Right hindlimb (tissue), 1 donor: ENCODE measurements around the gene MEF2B.
A peak's percentile ranks its signal among the peaks of the same experiment; 100 is the strongest.
"Not testable (repeated sequence)": the region's sequence is repeated elsewhere in the genome, so short reads cannot be mapped to it uniquely, and the experiment has no call there.

ENCODE experiments used
- DNase-seq: peaks from one replicate; pipeline ENCODE4 v3.0.0-alpha.2; 2018

Gene MEF2B

DNA sequence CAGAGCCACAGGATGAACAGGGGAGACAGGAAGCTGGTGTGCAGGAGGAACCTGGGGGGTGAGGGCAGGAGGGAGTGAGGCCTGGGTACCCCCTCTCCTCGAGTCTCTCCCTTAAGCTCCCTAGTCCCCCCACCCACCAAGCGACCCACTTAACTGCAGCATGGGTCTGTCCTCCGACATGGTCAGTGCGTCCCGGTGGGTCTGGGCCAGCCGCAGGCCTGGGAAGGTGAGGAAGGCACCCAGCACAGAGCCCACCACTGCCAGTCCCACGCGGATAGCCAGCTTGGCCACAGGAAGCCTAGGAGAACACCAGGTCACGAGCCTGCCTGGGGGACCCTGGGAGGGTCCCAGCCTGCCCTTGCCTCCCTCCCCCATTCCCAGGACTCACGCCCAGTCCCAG is 48.7 kb downstream of the MEF2B start:
- DNase-seq: no peak

- peak; percentile 85 for DNase-seq
These were observed 49.5 kb downstream of the MEF2B start for GRCh38 chr19:19120308-19121231.

DNA sequence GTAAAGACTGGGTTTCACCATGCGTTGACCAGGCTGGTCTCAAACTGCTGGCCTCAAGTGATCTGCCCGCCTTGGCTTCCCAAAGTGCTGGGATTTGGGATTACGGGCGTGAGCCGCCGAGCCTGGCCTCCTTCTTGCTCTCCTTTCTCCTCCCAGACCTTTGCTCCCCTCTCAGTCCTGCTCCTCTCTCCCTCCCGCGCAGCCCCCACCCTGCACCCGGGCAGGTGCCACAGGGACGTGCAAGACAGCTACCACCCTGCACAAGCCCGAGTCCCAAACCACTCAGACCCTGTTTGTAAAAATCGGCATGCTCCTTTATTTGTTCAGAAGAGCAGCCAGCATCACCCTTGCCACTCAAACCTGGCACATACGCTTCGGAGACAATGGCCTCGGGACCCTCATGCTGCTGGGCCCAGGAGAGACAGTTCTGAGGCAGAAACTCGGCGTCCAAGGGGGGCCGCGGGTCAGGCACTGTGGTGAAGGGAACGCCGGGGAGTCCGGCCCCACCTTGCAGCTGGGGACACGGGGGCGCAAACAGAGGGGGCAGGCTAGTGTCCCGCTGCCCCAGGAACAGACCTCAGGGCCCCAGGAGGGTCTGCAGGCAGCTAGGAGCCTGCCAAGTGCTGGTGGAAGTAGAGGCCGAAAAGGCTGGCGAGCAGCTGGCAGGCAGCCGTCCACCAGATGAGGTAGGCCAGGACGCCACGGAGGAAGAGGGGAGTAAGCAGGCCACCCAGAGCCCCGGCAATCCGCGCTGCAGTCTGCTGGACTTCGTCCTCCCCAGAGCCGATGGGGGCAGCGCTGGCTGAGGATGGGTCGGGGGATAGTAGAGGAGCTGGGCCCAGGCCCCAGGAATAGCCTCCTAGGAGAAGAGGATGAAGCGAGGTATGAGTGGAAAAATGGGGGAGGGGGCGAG is 50.5 kb downstream of the MEF2B start:
- no peak for DNase-seq

DNA sequence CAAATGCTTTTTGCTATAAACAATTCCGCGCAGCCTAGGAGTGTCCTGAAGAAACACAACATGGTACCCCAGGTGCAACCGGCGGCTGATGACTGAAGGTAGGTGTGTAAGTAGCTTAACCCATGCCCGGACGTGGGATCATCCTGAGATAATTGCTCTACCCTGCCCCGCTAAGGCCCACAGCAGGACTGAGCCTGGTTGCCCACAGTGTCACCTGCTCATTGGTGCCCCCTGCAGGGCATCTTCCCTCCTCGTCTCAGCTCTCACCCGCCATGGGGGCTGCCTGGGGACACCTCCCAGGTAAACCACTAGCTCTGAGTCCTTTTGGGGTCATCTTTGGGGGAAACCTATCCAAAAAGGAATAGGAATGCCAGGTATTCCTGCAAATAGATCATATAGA is 54.1 kb downstream of the MEF2B start:
- DNase-seq: no peak

GRCh38 chr19:19113040-19113626 is 56.9 kb downstream of the MEF2B start:
- no peak for DNase-seq

DNA sequence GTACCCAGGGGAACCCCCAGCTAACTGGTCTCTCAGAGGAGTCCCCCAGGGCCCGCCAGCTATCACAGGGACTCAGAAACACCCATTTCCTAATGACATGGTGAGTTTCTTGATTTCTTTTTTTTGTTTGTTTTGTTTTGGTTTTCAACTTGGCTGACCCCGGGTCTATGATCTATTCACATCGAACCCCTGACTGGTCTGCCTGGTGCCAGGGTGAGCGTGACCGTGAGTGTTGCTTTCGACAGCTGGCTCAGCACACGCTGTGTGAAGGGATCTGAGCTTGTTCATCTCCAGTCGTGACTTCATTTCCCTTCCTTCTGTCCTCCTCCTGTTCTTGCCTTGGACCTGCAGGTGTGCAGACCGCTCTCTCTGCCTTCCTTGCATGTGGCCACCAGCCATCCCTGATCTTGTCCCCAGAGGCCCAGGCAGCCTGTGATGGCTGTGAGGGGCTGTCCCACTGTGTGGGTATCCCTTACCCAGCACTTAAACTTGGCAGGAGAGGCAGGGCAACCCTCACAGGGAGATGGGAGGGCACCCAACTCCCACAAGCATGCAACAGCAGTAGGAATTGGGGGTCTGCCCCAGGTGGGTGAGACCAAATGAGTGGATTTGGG is 58.0 kb downstream of the MEF2B start:
- DNase-seq: no peak

DNA sequence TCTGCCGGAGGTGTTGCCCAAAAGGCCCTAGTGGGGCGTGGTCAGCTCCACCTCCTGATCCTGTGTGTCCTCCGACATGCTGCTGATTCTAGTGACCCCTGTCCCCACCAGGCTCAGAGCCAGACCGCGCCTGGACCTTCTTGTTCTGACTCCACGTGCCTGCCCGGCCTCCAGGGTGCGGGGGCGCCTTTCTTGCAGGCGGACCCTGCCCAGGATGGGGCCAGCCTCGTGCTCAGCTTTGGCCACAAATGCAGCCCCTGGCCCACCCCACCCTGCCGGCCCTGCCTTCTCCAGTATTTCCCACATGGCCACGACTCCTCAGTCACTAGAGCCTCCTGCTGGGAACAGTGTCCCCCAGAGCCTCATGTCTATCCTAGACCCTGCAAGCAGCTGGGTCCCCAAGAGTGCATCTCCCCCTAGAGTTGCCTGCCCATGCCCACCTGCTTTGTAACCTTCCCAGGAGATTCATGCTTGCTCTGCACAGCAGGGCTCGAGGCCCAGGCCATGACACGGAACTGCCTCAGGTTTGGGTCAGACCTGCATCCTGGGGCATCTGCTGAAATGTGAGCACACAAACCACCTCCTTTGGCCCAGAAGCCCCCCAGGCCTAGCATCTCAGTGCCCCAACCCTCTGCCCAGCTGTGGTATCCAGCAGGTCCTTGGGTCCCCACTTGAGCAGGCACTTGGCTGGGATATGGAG is 58.8 kb downstream of the MEF2B start:
- DNase-seq: no peak

- DNase-seq: no peak
These were observed 59.5 kb downstream of the MEF2B start for GRCh38 chr19:19110410-19111135.

DNA sequence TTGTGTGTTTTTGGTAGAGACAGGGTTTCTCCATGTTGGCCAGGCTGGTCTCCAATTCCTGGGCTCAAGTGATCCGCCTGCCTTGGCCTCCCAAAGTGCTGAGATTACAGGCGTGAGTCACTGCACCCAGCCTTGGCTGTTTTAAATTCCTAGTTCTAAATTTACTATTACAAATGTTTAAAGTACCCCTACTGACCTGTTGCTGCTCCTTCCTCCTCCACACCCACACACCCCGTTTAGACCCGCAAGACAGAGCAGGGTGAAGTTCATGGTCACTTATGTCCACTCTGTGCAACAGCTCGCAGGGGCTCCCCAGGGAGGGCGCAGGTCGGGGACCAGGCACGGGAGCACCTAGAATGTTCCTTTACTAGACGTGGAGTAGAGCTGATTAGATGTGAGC is 60.5 kb downstream of the MEF2B start:
- DNase-seq: no peak

- no peak for DNase-seq
These were observed 62.4 kb downstream of the MEF2B start for GRCh38 chr19:19107654-19108053.

DNA sequence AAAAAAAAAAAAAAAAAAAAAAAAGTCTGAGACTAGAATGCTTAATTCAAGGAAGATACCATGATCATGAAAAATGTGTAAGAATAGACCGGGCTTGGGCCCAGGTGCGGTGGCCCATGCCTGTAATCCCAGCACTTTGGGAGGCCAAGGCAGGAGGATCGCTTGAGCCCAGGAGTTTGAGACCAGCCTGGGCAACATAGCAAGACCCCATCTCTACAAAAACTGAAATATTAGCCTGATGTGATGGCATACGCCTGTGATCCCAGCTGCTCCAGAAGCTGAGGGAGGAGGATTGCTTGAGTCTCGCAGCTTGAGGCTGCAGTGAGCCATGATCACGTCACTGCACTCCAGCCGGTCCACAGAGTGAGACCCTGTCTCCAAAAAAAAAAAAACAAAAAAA is 63.1 kb downstream of the MEF2B start:
- not testable (repeated sequence) for DNase-seq

DNA sequence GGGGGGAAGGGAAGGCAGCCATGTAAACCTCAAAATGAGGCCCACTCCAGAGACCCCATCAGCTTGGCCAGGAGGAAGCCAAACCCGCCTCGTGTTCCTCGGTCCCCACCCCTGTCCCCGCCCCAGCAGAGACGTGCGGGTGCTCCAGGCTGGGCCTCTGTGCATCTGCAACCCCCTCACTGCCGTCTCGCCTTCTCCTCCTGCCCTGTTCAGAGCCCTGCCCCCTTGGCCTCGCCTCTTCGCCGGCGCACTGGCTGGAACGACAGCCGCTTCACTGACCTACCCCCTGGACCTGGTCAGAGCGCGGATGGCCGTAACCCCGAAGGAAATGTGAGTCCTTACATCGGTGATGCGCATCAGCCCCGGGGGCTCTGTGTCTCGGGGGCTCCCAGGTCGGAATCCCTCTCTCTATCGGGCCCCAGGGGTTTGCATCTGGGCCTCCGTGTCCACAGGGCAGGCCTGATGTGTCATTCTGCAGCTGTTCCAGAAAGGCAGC is 64.0 kb downstream of the MEF2B start:
- DNase-seq: peak; percentile 64

DNA sequence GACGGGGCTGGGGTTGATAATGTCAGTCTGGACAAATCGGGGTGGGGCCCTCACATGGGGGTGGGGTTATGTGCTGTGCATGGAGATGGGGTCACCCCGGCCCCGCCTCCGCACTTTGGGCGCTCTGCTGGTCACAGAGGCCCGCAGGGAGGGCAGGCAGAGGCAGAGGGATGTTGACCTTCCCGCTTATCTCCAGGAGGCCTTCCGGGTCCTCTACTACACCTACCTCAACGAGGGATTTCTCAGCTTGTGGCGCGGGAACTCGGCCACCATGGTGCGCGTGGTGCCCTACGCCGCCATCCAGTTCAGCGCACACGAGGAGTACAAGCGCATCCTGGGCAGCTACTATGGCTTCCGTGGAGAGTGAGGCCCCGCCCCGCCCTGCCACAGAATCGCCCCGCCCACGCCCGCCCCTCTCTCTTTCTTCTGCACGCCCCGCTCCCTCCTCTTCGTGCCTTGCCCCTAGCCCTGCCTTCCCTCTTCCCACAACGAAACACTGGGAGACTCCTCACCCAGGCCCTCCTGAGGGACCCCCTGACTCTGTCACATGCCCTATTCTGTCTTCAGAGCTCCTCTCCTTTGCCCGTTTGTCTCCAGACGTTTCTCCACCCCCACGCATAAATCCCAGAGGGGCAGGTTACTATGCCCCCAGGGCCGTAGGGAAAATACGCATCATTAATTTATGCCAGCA is 64.6 kb downstream of the MEF2B start:
- peak; percentile 81 for DNase-seq

- DNase-seq: no peak
These were observed 66.9 kb downstream of the MEF2B start for GRCh38 chr19:19103167-19103566.

DNA sequence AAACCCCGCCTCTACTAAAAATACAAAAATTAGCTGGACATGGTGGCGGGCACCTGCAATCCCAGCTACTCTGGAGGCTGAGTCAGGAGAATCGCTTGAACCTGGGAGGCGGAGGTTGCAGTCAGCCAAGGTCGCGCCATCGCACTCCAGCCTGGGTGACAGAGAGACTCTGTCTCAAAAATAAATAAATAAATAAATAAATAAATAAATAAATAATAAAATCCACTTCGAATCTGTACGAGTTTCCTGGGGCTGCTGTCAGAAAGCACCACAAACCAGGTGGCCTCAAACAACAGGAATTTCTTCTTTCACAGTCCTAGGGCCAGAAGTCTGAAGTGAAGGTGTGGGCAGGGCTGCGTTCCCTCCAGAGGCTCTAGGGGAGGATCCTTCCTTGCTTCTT is 67.5 kb downstream of the MEF2B start:
- DNase-seq: not testable (repeated sequence)

DNA sequence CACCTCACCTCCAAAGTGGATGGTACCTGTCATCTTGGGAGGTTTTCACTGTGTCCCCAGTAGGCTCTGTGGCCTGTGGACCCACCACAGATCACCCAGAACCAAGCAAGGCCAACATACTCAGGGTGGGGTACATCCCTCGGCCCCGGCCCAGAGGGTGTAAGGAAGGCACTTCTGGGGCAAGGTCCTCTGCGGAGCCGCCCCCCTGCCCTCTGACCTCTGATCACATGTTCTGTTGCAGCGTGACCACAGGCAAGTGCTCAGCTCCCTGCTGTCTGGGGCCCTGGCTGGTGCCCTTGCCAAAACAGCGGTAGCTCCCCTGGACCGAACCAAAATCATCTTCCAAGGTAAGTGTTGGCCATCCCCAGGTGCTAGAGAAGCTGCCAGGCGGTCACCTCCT is 68.5 kb downstream of the MEF2B start:
- DNase-seq: no peak

DNA sequence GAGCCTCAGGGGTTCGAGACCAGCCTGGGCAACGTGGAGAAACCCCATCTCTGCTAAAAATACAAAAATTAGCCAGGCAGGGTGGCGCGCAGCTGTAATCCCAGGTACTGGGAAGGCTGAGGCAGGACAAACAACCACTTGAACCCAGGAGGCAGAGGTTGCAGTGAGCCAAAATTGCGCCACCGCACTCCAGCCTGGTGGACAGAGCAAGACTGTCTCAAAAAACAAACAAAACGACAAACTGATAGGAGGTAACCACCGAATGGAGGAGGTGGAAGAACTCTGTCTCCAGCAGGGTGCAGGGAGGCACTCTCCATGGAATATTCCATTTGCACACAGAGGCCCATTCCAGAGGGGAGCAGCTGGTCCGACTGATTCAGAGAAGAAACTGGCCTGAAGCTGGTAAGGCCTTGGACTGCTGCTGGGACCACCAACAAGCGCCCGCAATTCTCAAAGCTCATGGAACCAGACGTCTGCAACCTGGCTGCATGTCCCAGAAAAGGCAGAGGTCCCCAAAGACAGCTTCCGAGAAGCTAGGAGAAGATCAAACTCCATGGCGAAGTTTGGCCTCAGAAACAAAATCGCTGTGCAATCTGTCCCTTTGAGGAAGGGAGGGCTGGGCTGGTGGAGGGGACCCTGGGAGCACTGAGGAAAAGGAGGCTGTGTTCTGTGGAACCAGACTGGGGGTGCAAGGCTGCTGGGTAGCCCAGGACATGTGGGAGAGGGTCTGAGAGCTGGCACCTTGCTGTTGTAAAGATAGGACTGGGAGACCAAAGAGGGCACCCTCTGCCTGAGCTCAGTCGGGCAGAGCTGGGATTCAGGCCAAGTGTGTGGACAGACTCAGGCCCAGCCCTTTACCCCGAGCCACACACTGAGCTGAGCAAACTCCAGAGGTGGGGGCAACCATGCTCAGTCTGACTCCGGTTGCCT is 71.1 kb downstream of the MEF2B start:
- no peak for DNase-seq

DNA sequence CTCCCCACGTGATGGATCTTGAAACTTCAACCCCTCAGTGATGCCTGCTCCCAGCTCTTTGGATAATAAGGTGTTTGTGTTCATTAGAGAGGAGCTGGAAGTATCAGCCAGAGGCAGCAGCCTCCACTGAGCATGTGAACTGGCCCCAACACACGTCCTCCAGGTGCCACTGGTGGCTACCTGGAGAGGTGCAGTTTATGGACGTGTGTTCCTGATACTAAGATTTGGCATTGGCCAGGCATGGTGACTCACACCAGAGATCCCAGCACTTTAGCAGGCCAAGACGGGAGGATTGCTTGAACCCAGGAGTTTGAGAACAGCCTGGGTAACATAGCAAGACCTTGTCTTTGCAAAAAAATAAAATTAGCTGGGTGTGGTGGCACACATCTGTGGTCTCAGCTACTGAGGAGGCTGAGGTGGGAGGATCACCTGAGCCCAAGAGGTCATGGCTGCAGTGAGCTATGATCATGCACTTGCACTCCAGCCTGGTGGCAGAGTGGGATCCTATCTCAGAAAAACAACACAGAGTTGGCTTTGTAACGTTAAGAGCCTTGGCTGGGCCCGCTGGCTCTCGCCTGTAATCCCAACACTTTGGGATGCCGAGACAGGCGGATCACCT is 71.9 kb downstream of the MEF2B start:
- DNase-seq: no peak
